Activated naive CD8-positive, alpha-beta T cell treated with anti-CD3 and anti-CD28 coated beads for 36 hours (primary cell): Measurements from ENCODE around the gene ODAD3. TPM values are rescaled to one million over a fixed set of nuclear protein-coding genes. Genes with fewer than 3 reads are reported as not detected.

ENCODE experiments used
- DNase-seq: peaks from one replicate; pipeline ENCODE4 v3.0.0; 2021
- H3K27ac Mint-ChIP-seq: one replicate; pipeline ENCODE4 v1.8.0; 2022; ENCODE audit warnings: mild to moderate bottlenecking, moderate library complexity, mixed read lengths
- H3K27me3 Mint-ChIP-seq: one replicate; pipeline ENCODE4 v1.8.0; 2022; ENCODE audit warnings: mild to moderate bottlenecking, mixed read lengths
- H3K36me3 Mint-ChIP-seq: one replicate; pipeline ENCODE4 v1.8.0; 2021; ENCODE audit warnings: mild to moderate bottlenecking, mixed read lengths
- H3K4me1 Mint-ChIP-seq: one replicate; pipeline ENCODE4 v1.8.0; 2021; ENCODE audit warnings: mixed read lengths
- H3K4me3 Mint-ChIP-seq: one replicate; pipeline ENCODE4 v1.8.0; 2022; ENCODE audit warnings: mild to moderate bottlenecking, moderate library complexity, mixed read lengths
- H3K9me3 Mint-ChIP-seq: one replicate; pipeline ENCODE4 v1.8.0; 2022; ENCODE audit warnings: mixed read lengths
- total RNA-seq, 2 experiments: library from RNA; stranded (reverse); gene quantifications; one replicate each; pipeline ENCODE4 v1.2.3, GENCODE V29; 2021

Gene ODAD3
- total RNA-seq, 2 experiments from 2014 or later = 0.27 to 0.32 TPM

DNA sequence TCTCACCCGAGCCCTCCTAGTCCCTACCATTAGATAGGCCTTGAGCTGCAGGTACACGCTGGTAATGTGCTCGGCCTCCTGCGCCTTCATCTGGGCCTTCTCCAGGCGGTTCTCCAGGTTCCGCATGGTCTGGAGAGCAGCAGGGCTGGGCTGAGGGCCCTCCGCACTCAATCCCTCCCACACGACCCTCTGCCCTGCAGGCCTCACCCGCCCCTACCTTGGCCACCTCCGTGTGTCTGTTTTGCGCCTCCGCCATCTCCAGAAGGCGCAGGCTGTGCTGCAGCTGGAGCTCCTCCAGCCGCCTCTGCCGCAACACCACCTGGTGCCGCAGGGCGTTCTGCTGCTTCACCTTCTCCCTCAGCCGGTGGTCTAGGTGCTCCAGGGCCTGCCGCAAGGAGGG, 8.3 kb downstream of the ODAD3 start:
- Mint-ChIP-seq H3K27me3 (peaks cover 33% of the 10 kb centered on the region), H3K9me3 (no peaks in the 10 kb centered on the region), H3K4me3 (no peak overlapping the region), H3K4me1 (peaks cover 12% of the 10 kb centered on the region), H3K27ac (no peak overlapping the region), H3K36me3 (no peaks in the 10 kb centered on the region)
- DNase-seq = no peak

DNA sequence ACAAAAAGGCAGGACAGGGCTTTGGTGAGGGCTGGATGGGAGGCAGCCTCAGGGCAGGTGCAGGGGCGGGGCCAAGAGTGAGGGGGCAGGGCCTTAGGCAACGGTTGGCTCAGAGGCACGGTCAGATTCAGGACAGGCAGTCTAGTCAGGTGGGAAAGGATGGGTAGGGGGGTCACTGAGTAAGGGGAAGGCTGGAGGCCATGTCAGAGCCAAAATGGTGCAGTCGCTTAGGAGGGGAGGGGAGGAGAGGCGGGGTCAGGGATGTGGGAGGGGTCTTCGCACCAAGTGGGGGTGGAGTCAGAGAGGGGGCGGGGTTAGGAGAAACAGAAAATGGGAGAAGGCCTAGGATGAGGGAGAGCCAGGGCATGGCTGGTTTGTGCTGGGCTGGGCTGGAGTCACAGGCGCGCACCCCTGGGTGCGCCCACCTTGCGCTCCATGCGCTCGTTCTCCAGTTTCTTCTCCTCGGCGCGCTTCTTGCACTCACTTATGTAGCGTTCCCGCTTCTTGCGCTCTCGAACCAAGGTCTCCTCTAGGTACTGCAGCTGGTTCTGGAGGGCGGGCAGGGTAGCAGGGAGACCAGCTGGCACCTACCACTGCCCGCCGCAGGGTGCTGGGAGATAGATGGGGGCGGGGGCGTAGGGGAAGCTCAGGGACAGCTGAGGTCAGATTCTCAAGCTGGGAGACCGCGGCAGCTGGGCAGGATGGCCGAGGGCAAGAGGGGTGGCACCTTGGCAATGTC, 9.0 kb downstream of the ODAD3 start:
- Mint-ChIP-seq H3K9me3 (no peaks in the 10 kb centered on the region), H3K27ac (no peak overlapping the region), H3K4me3 (no peak overlapping the region), H3K27me3 (peaks cover 41% of the 10 kb centered on the region), H3K4me1 (peaks cover 18% of the 10 kb centered on the region), H3K36me3 (no peaks in the 10 kb centered on the region)
- no peak for DNase-seq

DNA sequence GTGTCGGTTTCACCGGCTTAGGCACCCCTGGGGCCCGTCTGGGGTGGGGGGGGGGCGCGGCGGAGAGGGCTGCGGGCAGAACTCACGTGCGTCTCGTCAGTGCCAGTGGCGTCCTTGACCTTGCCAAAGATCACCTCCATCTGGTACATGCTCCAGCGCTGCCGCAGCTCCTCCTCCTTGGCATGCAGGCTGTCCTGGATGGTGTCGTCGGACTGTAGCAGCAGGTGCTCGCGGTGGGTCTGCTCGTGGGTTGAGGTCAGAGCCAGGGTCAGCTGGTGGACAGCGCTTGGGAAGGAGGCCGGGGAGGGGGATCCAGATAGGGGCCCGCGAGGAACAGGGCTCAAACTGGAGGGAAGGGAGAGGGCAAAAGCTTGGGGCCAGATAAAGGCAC, 11.1 kb downstream of the ODAD3 start:
- no peaks in the 10 kb centered on the region for H3K9me3 Mint-ChIP-seq
- no peak overlapping the region for H3K4me3 Mint-ChIP-seq
- H3K27me3 Mint-ChIP-seq = peaks cover 58% of the 10 kb centered on the region
- no peak overlapping the region for H3K27ac Mint-ChIP-seq
- no peak for DNase-seq
- H3K36me3 Mint-ChIP-seq = no peaks in the 10 kb centered on the region
- peaks cover 26% of the 10 kb centered on the region for H3K4me1 Mint-ChIP-seq

DNA sequence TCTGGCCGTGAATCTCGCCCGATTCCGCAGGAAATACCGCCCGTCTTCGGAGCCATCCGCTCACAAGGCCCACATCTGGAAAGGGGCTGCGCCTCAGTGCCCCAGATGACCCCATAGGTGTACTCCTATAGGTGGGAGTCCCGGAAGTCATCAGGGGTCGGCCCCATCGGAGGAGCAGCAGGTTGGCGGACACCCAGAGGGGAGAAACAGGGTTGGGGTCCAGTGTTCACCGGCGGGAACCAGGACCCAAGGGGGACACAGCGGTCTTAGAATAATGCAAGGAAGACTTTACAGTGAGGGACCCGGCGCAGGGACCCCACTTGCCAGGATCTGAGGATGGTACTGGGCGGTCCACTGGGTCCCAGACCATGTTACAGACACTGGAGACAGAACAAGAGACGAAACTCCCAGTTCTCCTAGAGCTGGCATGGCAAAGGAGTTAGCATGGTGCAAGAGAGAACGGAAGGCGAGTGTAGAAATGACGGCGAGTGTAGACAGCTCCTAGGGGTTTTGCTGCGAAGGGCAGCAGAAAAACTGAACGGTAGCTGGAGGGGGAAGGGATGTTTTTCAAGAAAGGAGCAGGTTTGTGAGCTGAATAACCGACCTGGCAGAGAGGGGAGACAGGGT, 11.6 kb downstream of the ODAD3 start:
- no peak overlapping the region for H3K27ac Mint-ChIP-seq
- H3K9me3 Mint-ChIP-seq = no peaks in the 10 kb centered on the region
- H3K27me3 Mint-ChIP-seq = peaks cover 63% of the 10 kb centered on the region
- H3K4me1 Mint-ChIP-seq = peaks cover 27% of the 10 kb centered on the region
- no peaks in the 10 kb centered on the region for H3K36me3 Mint-ChIP-seq
- DNase-seq = no peak
- no peak overlapping the region for H3K4me3 Mint-ChIP-seq

DNA sequence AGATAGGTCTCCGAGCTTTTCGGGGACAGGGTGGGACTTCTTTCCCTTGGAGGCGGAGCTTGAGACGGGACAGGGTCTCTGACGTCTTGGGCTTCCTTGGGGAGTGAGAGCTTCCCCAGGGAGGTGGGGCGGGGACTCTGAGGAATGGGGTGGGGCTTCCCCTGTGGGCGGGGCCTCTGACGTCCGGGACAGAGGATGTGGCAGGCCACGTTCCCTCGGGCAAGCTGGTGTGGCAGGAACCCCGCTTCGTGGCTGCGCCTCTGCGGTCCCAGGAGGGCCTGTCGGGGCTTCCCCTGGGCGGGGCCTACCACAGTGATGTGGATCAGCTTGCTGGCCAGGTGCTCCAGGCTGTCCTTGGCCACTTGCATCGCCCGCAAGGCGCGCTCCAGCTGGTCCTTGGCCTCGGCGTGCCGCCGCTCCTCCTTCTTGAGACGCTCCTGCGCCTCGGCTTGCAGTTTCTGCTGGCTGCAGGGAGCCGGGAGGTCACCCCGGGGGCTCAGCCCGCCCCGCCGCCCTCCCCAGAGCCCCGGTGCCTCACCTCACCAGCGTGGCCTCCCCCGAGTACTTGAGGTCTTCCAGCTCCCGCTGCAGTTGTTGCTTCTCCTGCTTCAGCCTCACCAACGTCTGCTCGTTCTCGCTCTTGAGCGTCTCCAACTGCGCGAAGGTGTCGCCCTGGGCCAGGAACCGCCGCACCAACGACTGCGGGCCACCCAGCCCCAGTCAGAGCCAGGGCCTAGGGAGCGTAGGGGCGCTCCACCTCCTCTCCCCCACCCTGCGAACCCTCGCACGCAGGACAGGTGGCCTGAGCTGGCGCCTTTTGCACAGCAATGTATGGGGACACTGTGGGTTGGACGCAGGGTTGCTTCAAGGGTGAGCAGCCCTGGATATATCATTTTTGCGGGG, 12.5 kb downstream of the ODAD3 start:
- peaks cover 27% of the 10 kb centered on the region for H3K4me1 Mint-ChIP-seq
- H3K36me3 Mint-ChIP-seq = no peaks in the 10 kb centered on the region
- H3K27ac Mint-ChIP-seq = no peak overlapping the region

DNA sequence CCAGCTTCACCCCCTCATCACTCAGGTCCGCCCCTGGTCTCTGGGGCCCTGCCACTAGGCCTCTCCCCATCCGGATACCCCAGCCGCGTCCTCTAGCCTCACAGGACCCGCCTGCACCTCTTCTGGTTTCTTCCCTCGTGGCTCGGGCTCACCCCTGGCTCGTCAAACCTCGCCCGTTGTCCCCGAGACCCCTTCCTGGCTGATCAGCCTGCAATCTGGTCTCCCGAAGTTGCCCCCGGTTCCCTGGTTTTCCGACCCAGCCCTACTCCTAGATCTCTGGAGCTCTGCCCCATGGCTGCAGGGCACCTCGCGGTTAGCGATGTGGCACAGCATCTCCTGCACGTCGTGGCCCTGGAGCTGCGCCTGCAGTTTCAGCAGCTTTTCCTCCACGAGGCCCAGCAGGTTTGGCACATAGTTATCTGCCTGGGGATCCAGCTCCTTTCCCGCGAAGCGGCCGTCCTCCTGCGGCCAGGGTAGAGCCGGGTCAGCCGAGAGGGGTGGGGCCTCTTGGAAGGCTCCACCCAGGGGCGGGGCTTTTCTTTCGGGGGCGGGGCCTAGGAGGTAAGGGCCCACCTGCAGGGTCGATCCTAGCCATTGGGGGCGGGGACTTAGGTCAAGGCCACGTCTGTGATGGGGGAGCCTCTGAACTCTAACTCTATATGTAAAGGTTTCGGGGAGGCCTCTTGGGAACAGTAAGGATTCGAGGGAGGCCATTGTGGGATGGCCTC, 13.4 kb downstream of the ODAD3 start:
- peaks cover 75% of the 10 kb centered on the region for H3K27me3 Mint-ChIP-seq
- peaks cover 27% of the 10 kb centered on the region for H3K4me1 Mint-ChIP-seq
- no peak overlapping the region for H3K27ac Mint-ChIP-seq
- no peaks in the 10 kb centered on the region for H3K36me3 Mint-ChIP-seq
- DNase-seq = peak; percentile 43
- H3K4me3 Mint-ChIP-seq = peak overlapping the region; percentile 50
- no peaks in the 10 kb centered on the region for H3K9me3 Mint-ChIP-seq

More for the DNA sequence above, 12.5 kb downstream of the ODAD3 start:
- DNase-seq = peak; percentile 74
- Mint-ChIP-seq H3K9me3 (no peaks in the 10 kb centered on the region), H3K27me3 (peaks cover 71% of the 10 kb centered on the region), H3K4me3 (peak overlapping the region; percentile 53)

DNA sequence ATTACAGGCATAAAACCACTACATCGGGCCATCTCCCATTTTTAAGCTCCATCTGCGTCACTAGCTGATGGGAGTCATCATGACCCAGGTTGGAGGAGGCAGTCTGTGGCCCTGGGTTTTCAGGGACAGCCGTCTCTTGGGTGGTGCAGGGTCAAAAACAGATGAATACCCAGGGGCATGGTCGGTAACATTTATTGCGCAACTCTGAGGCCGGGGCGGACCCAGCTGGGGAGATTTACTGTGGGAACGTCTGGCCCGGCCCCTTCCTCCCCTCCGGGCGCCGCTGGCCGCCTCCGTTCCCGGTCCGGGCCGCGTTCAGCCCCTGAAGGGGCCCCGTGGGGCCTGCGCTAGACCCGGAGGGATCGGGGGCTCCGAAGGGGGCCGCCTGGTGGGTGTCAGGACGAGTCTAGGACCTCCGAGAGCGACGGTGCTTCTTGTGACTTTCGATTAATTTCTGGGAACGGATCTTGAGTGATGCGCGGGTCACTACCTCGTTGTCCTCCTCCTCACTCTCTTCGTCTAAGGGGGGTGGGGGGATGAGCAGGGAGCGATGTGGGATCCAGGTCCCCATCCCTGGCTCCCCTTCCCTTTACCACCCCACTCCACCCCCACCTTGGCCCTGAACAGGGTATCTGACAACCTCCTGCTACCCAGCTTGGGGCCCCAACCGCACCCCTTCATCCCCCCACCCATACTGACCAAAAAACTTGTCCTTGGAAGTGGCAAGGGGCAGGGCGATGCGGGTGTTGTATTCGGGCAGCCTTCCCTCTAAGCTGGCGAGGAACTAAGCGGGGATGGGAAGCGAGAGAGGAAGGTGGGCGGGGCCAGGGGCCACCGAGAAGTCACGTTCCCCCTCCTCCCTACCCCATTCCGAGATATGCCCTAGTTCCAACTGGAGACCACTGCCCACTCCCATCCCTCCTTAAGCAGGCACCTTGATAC, 14.2 kb downstream of the ODAD3 start:
- Mint-ChIP-seq H3K9me3 (no peaks in the 10 kb centered on the region), H3K4me3 (peak overlapping the region; percentile 42), H3K27me3 (peaks cover 79% of the 10 kb centered on the region), H3K36me3 (no peaks in the 10 kb centered on the region), H3K27ac (no peak overlapping the region), H3K4me1 (peaks cover 27% of the 10 kb centered on the region)
- no peak for DNase-seq

DNA sequence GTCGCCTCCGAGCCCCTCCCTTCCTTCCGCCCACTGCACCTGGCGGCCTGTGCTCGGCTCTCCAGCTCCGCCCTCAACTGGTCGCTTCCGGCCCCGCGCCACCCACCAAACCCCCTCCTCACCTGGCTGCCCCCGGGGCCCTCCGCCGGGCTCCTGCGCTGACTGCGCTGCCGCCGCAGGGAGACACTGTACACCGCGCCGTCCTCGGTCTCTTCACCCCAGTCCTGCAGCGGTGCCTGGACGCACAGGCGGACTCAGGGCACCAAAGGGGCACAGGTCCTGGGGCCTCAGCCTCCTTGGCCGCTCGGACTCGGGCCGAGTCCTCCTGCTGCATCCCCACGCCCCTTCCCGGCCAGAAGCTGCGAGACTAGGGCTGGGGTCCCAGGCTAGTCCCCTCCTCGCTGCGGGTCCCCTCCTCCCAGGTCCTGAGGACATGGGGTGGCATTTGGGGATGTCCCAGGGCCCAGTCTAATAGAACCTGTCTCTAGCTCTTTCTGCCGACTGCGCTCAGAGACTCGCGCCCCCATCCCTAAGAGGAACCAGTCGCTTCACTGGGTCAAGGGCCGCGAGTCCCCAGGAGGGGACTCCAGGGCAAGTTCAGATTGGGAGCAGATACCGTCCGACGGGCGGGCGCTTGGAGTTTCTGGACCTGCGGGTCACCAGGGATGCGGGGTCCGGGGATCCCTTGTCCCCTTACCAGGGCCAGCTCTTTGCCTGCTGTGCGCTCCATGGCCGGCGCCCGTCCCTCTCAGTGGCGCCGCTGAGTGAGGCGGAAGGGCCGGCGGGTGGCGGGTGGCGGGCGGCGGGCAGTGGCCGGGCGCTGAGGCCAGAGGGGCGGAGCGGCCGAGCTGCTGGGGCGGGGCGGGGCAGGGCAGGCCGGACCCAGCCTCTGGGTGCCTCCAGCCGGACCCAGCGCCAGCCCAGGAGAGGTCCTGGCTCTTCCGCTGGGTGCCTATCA, 16.1 kb downstream of the ODAD3 start, which contains the start of gene RGL3:
RGL3 (minus strand) TSS at position 766 of the 958 bp plus-strand sequence; CDS start at position 730, 36 bp downstream.
- Mint-ChIP-seq H3K9me3 (no peaks in the 10 kb centered on the region), H3K27me3 (peaks cover 74% of the 10 kb centered on the region), H3K36me3 (no peaks in the 10 kb centered on the region), H3K4me3 (peak within 1 kb of the TSS; percentile 29), H3K27ac (no peak within 1 kb of the TSS), H3K4me1 (peaks cover 27% of the 10 kb centered on the region)
- DNase-seq = no peak

DNA sequence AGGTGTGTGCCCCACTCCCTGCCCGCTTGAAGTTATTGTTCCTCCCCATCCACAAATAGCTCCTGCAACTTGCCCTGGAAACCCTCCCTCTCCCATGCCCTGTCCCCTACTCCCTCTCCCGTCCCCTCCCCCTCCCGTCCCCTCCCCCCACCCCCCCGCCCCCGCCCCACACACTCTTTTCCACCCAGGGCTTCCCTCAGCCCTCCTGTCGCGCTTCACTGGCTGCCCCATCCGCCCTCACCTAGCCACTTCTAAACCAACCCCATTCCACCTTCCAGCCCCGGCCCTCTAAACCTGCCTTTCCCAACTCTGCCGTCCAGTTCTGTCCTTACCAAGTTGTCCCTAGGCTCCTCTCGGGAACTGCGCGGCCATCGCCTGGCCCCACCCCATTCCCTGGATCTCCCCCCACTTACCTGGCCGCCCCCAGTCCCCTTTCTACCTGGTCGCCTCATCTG, 16.8 kb downstream of the ODAD3 start:
- no peak overlapping the region for H3K4me3 Mint-ChIP-seq
- H3K9me3 Mint-ChIP-seq = no peaks in the 10 kb centered on the region
- peaks cover 67% of the 10 kb centered on the region for H3K27me3 Mint-ChIP-seq
- H3K4me1 Mint-ChIP-seq = peaks cover 23% of the 10 kb centered on the region
- no peaks in the 10 kb centered on the region for H3K36me3 Mint-ChIP-seq
- no peak overlapping the region for H3K27ac Mint-ChIP-seq
- no peak for DNase-seq

DNA sequence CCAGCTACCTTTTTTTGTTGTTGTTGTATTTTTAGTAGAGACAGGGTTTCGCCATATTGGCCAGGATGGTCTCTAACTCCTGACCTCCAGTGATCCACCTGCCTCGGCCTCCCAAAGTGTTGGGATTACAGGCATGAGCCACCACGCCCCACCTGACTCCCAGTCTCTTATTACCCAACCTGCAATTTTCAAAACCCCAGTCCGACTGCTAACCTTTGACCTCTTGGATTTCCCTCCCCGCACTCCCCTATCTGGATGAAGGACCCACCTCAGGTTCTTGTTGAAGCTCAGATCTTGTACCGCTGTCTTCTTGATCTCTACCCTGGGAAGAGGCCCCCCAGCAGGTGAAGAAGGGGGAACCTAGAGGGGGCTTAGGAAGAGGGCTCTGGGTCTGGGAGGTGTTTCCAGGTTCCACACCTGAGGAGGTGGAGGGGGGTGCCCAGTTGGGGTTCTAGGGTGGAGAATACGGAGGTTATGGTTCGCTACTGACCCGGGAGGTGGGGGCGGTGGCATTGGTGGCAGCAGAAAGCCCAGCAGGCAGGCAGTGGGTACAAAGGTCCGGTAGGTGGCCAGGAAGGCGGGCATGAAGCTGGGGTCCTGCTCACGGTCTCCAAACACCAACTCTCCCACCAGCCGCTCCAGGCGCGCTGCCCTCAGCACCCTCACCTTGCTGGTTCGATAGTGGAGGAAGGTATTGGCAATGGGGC, 18.4 kb downstream of the ODAD3 start:
- no peak overlapping the region for H3K4me3 Mint-ChIP-seq
- no peak overlapping the region for H3K27ac Mint-ChIP-seq
- no peaks in the 10 kb centered on the region for H3K36me3 Mint-ChIP-seq
- no peaks in the 10 kb centered on the region for H3K9me3 Mint-ChIP-seq
- DNase-seq = no peak
- peaks cover 15% of the 10 kb centered on the region for H3K4me1 Mint-ChIP-seq
- peaks cover 51% of the 10 kb centered on the region for H3K27me3 Mint-ChIP-seq

DNA sequence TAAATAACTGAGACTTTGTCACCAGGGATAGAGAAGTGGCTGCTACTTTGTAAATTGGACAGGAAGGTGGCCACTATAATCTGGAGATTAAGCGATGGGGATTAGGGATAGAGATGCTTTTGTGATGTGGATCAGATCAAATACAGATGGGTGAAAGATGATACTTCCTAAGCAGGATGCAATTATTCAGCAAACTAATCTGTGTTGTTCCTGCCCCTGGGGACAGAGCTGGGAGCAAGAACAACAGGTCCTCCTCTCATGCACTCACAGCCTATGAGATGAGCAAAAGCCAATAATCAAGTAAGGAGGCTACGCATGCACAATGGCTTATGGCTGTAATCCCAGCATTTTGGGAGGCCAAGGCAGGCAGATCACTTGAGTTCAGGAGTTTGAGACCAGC, 20.4 kb downstream of the ODAD3 start:
- Mint-ChIP-seq H3K27ac (no peak overlapping the region), H3K36me3 (no peaks in the 10 kb centered on the region), H3K4me3 (no peak overlapping the region), H3K4me1 (peaks cover 4% of the 10 kb centered on the region), H3K27me3 (peaks cover 31% of the 10 kb centered on the region), H3K9me3 (no peaks in the 10 kb centered on the region)
- DNase-seq = no peak

DNA sequence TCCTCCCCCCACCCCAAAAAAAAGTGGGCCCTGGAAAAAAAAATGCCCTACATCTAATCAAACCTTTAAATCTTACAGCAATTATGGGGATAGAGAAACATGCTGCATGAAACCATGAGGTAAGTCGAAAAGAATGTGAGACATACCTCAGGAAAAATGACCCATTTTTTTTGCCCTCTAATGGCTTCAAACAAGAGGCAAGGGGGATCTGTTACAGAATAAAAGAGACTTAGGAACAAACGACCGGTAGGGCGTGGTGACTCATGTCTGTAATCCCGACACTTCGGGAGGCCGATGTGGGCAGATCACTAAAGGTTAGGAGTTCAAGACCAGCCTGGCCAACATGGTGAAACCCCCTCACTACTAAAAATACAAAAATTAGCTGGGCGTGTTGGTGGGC, 24.2 kb downstream of the ODAD3 start:
- H3K27me3 Mint-ChIP-seq = peaks cover 25% of the 10 kb centered on the region
- no peak overlapping the region for H3K4me3 Mint-ChIP-seq
- H3K27ac Mint-ChIP-seq = no peak overlapping the region
- no peaks in the 10 kb centered on the region for H3K9me3 Mint-ChIP-seq
- H3K36me3 Mint-ChIP-seq = no peaks in the 10 kb centered on the region
- H3K4me1 Mint-ChIP-seq = no peaks in the 10 kb centered on the region
- DNase-seq = no peak
